ENCODE results near the gene FAM78B. TPM values are rescaled to one million over a fixed set of nuclear protein-coding genes. Genes with fewer than 3 reads are reported as not detected.

Gene FAM78B
- total and polyA plus RNA-seq, 10 of the 15 experiments (the other 5 are each of a cell fraction or from before 2014, with no cell fraction given): 0.10 to 4.9 (median 1.6) TPM

DNA sequence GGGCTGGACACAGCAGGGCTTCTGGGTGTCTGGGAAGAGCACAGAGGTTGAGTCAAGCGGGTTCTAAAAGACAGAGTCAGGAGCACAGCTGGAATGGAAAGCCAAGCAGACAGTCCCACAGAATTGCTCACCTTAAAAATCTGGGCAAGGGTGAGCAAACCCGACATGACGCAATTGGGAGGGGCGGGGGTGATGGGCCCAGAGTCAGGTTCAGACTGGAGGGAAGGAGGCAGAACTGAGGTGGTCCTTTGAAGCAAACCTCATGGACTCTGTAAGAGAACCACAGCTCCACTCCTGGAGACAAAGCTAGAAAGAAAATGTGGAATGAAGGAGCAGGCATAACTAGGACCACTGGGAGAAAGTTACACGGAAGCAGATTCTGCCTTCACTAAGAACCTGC lies 49.0 kb downstream of the FAM78B start:
- no peak overlapping the region for H3K27ac ChIP-seq (ENCODE audit: control insufficient read depth, insufficient read depth)
- ChIA-PET SMC1A (ENCODE audit: uncharacterized antibody, unreplicated experiment) (interaction anchor here (0.7 to 1.1 kb wide), 2 partner anchors 26 to 272 kb away, joined by 3 read pairs; no protein-coding TSS in a partner anchor), CTCF (interaction anchor here (1.3 to 1.4 kb wide), 2 partner anchors 9 to 28 kb away, joined by 3 read pairs; no protein-coding TSS in a partner anchor), RAD21 (ENCODE audit: unreplicated experiment) (no interaction called here), POLR2A (interaction anchor here (1.1 kb wide), 1 partner anchor 22 kb away, joined by 3 read pairs; no protein-coding TSS in a partner anchor)
- intact Hi-C loops (cut with micrococcal nuclease; ENCODE audit: unreplicated experiment) (no loop called here), in situ Hi-C loops (cut with MboI) (no loop called here)
- BruUV-seq (replicated peaks): no TSS peak
- no peaks in the 10 kb centered on the region for H3K4me1 ChIP-seq (ENCODE audit: control insufficient read depth, insufficient read depth, low read length)
- DNase-seq (ENCODE audit: low read depth, low spot score): no peak
- 47% methylated on average over 5 of the region's 5 CpGs for WGBS (ENCODE audit: insufficient coverage, insufficient replicate concordance, low lambda C conversion rate, missing lambda C conversion rate)
- FAIRE-seq: no peak
- no peaks in the 10 kb centered on the region for H4K20me1 ChIP-seq (ENCODE audit: control insufficient read depth, insufficient read depth)
- H3K27me3 ChIP-seq (replicated peaks in 1 of 2; ENCODE audit: control insufficient read depth in 2 of 2, insufficient read depth in 2 of 2, low read length in 1 of 2): no peaks in the 10 kb centered on the region
- no peak overlapping the region for H3K4me3 ChIP-seq
- H2AFZ ChIP-seq (ENCODE audit: control insufficient read depth, low read depth, low read length): no peak overlapping the region
- H3K9ac ChIP-seq (ENCODE audit: control insufficient read depth, insufficient read depth, low read length): no peak overlapping the region
- no peaks in the 10 kb centered on the region for H3K79me2 ChIP-seq (ENCODE audit: control insufficient read depth, insufficient read depth, low read length)
- H3K36me3 ChIP-seq (ENCODE audit: control insufficient read depth in 2 of 2, insufficient read depth in 2 of 2, low read length in 1 of 2): no peaks in the 10 kb centered on the region
- H3K4me2 ChIP-seq (ENCODE audit: control insufficient read depth, insufficient read depth): no peak overlapping the region
- no peak for ATAC-seq
- no peaks in the 10 kb centered on the region for H3K9me3 ChIP-seq (replicated peaks; ENCODE audit: control insufficient read depth, insufficient read depth, low read length)
- TF ChIP-seq ZBED1 (IDR thresholded peaks at IDR 0.05; ENCODE audit: borderline replicate concordance): no peak
- no peak for TF ChIP-seq JUNB (IDR thresholded peaks at IDR 0.05)
- no peak for TF ChIP-seq MYC (IDR thresholded peaks at IDR 0.05; ENCODE audit: insufficient read depth, insufficient read length, insufficient replicate concordance, low read length, severe bottlenecking)
- TF ChIP-seq DPF2 (IDR thresholded peaks at IDR 0.05): no peak
- no peak for TF ChIP-seq ZSCAN29 (IDR thresholded peaks at IDR 0.05)
- no peak for TF ChIP-seq KLF5 (IDR thresholded peaks at IDR 0.05; ENCODE audit: partially characterized antibody)

DNA sequence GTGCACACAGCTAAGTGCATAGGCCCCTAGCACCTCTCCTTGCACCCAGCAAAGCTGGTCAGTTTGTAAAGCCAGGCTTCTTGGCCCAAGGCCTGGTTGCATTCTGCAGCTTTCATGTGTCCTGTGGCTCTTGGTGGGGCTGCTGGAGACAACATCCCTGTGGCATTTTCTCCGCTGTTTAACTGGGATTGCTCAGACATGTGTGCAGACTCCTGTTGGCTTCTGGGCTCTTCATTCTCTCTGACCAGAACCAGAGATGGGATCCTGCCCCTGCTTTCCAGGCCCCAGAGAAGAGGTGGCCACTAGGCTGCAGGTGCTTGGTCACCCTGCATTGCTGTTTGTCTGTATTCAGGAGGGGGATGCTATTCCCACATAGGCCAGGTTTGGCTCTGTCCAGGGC lies 50.8 kb downstream of the FAM78B start:
- ATAC-seq (no peak), DNase-seq (ENCODE audit: low read depth, low spot score) (no peak), FAIRE-seq (no peak)
- H3K4me1 ChIP-seq (ENCODE audit: control insufficient read depth, insufficient read depth, low read length): no peaks in the 10 kb centered on the region
- POLR2A ChIA-PET: no interaction called here
- intact Hi-C loops (cut with micrococcal nuclease; ENCODE audit: unreplicated experiment) (no loop called here), in situ Hi-C loops (cut with MboI) (no loop called here)
- H3K4me2 ChIP-seq (ENCODE audit: control insufficient read depth, insufficient read depth): no peak overlapping the region
- H3K4me3 ChIP-seq: no peak overlapping the region
- H3K79me2 ChIP-seq (ENCODE audit: control insufficient read depth, insufficient read depth, low read length): no peaks in the 10 kb centered on the region
- H3K36me3 ChIP-seq (ENCODE audit: control insufficient read depth in 2 of 2, insufficient read depth in 2 of 2, low read length in 1 of 2): no peaks in the 10 kb centered on the region
- H3K27ac ChIP-seq (ENCODE audit: control insufficient read depth, insufficient read depth): no peak overlapping the region
- no peak overlapping the region for H2AFZ ChIP-seq (ENCODE audit: control insufficient read depth, low read depth, low read length)
- CTCF ChIA-PET: no interaction called here
- H3K27me3 ChIP-seq (replicated peaks in 1 of 2; ENCODE audit: control insufficient read depth in 2 of 2, insufficient read depth in 2 of 2, low read length in 1 of 2): no peaks in the 10 kb centered on the region
- 100% methylated on average over 1 of the region's 1 CpG for WGBS (ENCODE audit: insufficient coverage, insufficient replicate concordance, low lambda C conversion rate, missing lambda C conversion rate)
- H3K9me3 ChIP-seq (replicated peaks; ENCODE audit: control insufficient read depth, insufficient read depth, low read length): no peaks in the 10 kb centered on the region
- RAD21 ChIA-PET (ENCODE audit: unreplicated experiment): no interaction called here
- H4K20me1 ChIP-seq (ENCODE audit: control insufficient read depth, insufficient read depth): no peaks in the 10 kb centered on the region
- BruUV-seq (replicated peaks): no TSS peak
- H3K9ac ChIP-seq (ENCODE audit: control insufficient read depth, insufficient read depth, low read length): no peak overlapping the region
- SMC1A ChIA-PET (ENCODE audit: uncharacterized antibody, unreplicated experiment): interaction anchor here (1.3 kb wide), 1 partner anchor 55 kb away, joined by 3 read pairs; no protein-coding TSS in a partner anchor
- no peak for TF ChIP-seq TARDBP (IDR thresholded peaks at IDR 0.05; ENCODE audit: borderline replicate concordance)
- no peak for TF ChIP-seq MEF2B (IDR thresholded peaks at IDR 0.05; ENCODE audit: partially characterized antibody, poor library complexity, severe bottlenecking)
- TF ChIP-seq ZZZ3 (IDR thresholded peaks at IDR 0.05; ENCODE audit: control insufficient read depth, insufficient read length, low read depth): no peak
- TF ChIP-seq ZBED1 (IDR thresholded peaks at IDR 0.05; ENCODE audit: borderline replicate concordance): no peak
- no peak for TF ChIP-seq EGR1 (IDR thresholded peaks at IDR 0.05; ENCODE audit: borderline replicate concordance in 1 of 2, low read depth in 2 of 2, low read length in 2 of 2)
- TF ChIP-seq RAD21 (IDR thresholded peaks at IDR 0.05; ENCODE audit: insufficient read depth, low read depth, low read length): no peak
- no peak for TF ChIP-seq EED (IDR thresholded peaks at IDR 0.05; ENCODE audit: low read depth)
- no peak for TF ChIP-seq ASH2L (IDR thresholded peaks at IDR 0.05; ENCODE audit: borderline replicate concordance, low read depth)
- TF ChIP-seq, protein P1, sequence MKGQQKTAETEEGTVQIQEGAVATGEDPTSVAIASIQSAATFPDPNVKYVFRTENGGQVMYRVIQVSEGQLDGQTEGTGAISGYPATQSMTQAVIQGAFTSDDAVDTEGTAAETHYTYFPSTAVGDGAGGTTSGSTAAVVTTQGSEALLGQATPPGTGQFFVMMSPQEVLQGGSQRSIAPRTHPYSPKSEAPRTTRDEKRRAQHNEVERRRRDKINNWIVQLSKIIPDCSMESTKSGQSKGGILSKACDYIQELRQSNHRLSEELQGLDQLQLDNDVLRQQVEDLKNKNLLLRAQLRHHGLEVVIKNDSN (IDR thresholded peaks at IDR 0.05; ENCODE audit: borderline replicate concordance, extremely low read length, insufficient read depth, low read depth, low read length): no peak
- TF ChIP-seq GATAD2B (conservative IDR thresholded peaks at IDR 0.05; ENCODE audit: low read depth): no peak
- no peak for TF ChIP-seq SUZ12 (IDR thresholded peaks at IDR 0.05; ENCODE audit: unreplicated experiment)
- TF ChIP-seq HDAC2 (IDR thresholded peaks at IDR 0.05): no peak

All from GM12878 (cell line).